ENCODE measurements around the gene MYBPC2. TPM values are rescaled to one million over a fixed set of nuclear protein-coding genes. Genes with fewer than 3 reads are reported as not detected.

The MYBPC2 gene
- total RNA-seq, 2 donors from 2014 or later = 0.07 to 0.08 TPM

GRCh38 chr19:50489461-50490011 is 56.8 kb downstream of the MYBPC2 start:
- DNase-seq (no peak), ATAC-seq (no peak)
- no peaks in the 10 kb centered on the region for H3K9me3 ChIP-seq (ENCODE audit: control insufficient read depth, low read length, poor library complexity, severe bottlenecking)
- H3K4me3 Mint-ChIP-seq = peak overlapping the region; percentile 71
- peaks cover 42% of the 10 kb centered on the region for H3K4me1 Mint-ChIP-seq
- H3K36me3 Mint-ChIP-seq (ENCODE audit: low read depth) = peaks cover 15% of the 10 kb centered on the region
- no peaks in the 10 kb centered on the region for H3K27me3 Mint-ChIP-seq
- no peak overlapping the region for H3K27ac Mint-ChIP-seq

- H3K9me3 ChIP-seq (ENCODE audit: control insufficient read depth, low read length, poor library complexity, severe bottlenecking) = no peaks in the 10 kb centered on the region
- Mint-ChIP-seq H3K27me3 (no peaks in the 10 kb centered on the region), H3K36me3 (ENCODE audit: low read depth) (peaks cover 19% of the 10 kb centered on the region), H3K4me1 (peaks cover 46% of the 10 kb centered on the region), H3K27ac (peak overlapping the region; percentile 87), H3K4me3 (peak overlapping the region; percentile 45)
- DNase-seq (no peak), ATAC-seq (no peak)
These were observed 57.7 kb downstream of the MYBPC2 start for GRCh38 chr19:50490411-50490811.

- DNase-seq (no peak), ATAC-seq (no peak)
- peak overlapping the region; percentile 76 for H3K4me3 Mint-ChIP-seq
- H3K4me1 Mint-ChIP-seq = peaks cover 45% of the 10 kb centered on the region
- H3K36me3 Mint-ChIP-seq (ENCODE audit: low read depth) = peaks cover 18% of the 10 kb centered on the region
- peak overlapping the region; percentile 87 for H3K27ac Mint-ChIP-seq
- H3K9me3 ChIP-seq (ENCODE audit: control insufficient read depth, low read length, poor library complexity, severe bottlenecking) = no peaks in the 10 kb centered on the region
- H3K27me3 Mint-ChIP-seq = no peaks in the 10 kb centered on the region
These were observed 58.3 kb downstream of the MYBPC2 start for GRCh38 chr19:50490991-50491472.

GRCh38 chr19:50492303-50493052 is 59.8 kb downstream of the MYBPC2 start:
- Mint-ChIP-seq H3K27me3 (no peaks in the 10 kb centered on the region), H3K36me3 (ENCODE audit: low read depth) (peaks cover 18% of the 10 kb centered on the region), H3K4me1 (peaks cover 42% of the 10 kb centered on the region), H3K4me3 (peak overlapping the region; percentile 76), H3K27ac (peak overlapping the region; percentile 87)
- DNase-seq = no peak
- ATAC-seq = peak; percentile 87
- H3K9me3 ChIP-seq (ENCODE audit: control insufficient read depth, low read length, poor library complexity, severe bottlenecking) = no peaks in the 10 kb centered on the region

- H3K9me3 ChIP-seq (ENCODE audit: control insufficient read depth, low read length, poor library complexity, severe bottlenecking) = no peaks in the 10 kb centered on the region
- Mint-ChIP-seq H3K36me3 (ENCODE audit: low read depth) (peaks cover 18% of the 10 kb centered on the region), H3K4me3 (no peak overlapping the region), H3K27me3 (no peaks in the 10 kb centered on the region), H3K27ac (peak overlapping the region; percentile 79), H3K4me1 (peaks cover 38% of the 10 kb centered on the region)
- ATAC-seq (no peak), DNase-seq (no peak)
These were observed 60.5 kb downstream of the MYBPC2 start for GRCh38 chr19:50493171-50493570.

GRCh38 chr19:50494186-50495019 is 61.7 kb downstream of the MYBPC2 start:
- H3K27ac Mint-ChIP-seq = peak overlapping the region; percentile 79
- no peak for DNase-seq
- H3K4me1 Mint-ChIP-seq = peaks cover 29% of the 10 kb centered on the region
- ATAC-seq = no peak
- H3K9me3 ChIP-seq (ENCODE audit: control insufficient read depth, low read length, poor library complexity, severe bottlenecking) = no peaks in the 10 kb centered on the region
- H3K27me3 Mint-ChIP-seq = no peaks in the 10 kb centered on the region
- H3K36me3 Mint-ChIP-seq (ENCODE audit: low read depth) = peaks cover 14% of the 10 kb centered on the region
- no peak overlapping the region for H3K4me3 Mint-ChIP-seq

GRCh38 chr19:50495020-50495531 is 62.4 kb downstream of the MYBPC2 start:
- Mint-ChIP-seq H3K27me3 (no peaks in the 10 kb centered on the region), H3K4me1 (peaks cover 25% of the 10 kb centered on the region), H3K4me3 (no peak overlapping the region), H3K27ac (peak overlapping the region; percentile 79), H3K36me3 (ENCODE audit: low read depth) (peaks cover 10% of the 10 kb centered on the region)
- no peaks in the 10 kb centered on the region for H3K9me3 ChIP-seq (ENCODE audit: control insufficient read depth, low read length, poor library complexity, severe bottlenecking)
- ATAC-seq = no peak
- DNase-seq = no peak

- peak overlapping the region; percentile 79 for H3K27ac Mint-ChIP-seq
- ATAC-seq (no peak), DNase-seq (no peak)
- peaks cover 19% of the 10 kb centered on the region for H3K4me1 Mint-ChIP-seq
- H3K36me3 Mint-ChIP-seq (ENCODE audit: low read depth) = peaks cover 8% of the 10 kb centered on the region
- no peaks in the 10 kb centered on the region for H3K27me3 Mint-ChIP-seq
- H3K4me3 Mint-ChIP-seq = no peak overlapping the region
- no peaks in the 10 kb centered on the region for H3K9me3 ChIP-seq (ENCODE audit: control insufficient read depth, low read length, poor library complexity, severe bottlenecking)
These were observed 63.7 kb downstream of the MYBPC2 start for GRCh38 chr19:50496189-50497021.

GRCh38 chr19:50497022-50497405 is 64.3 kb downstream of the MYBPC2 start:
- H3K4me3 Mint-ChIP-seq = no peak overlapping the region
- H3K27me3 Mint-ChIP-seq = no peaks in the 10 kb centered on the region
- H3K27ac Mint-ChIP-seq = no peak overlapping the region
- H3K4me1 Mint-ChIP-seq = peaks cover 13% of the 10 kb centered on the region
- no peaks in the 10 kb centered on the region for H3K9me3 ChIP-seq (ENCODE audit: control insufficient read depth, low read length, poor library complexity, severe bottlenecking)
- peaks cover 8% of the 10 kb centered on the region for H3K36me3 Mint-ChIP-seq (ENCODE audit: low read depth)
- DNase-seq (no peak), ATAC-seq (no peak)

- peaks cover 9% of the 10 kb centered on the region for H3K4me1 Mint-ChIP-seq
- DNase-seq (no peak), ATAC-seq (no peak)
- peaks cover 8% of the 10 kb centered on the region for H3K36me3 Mint-ChIP-seq (ENCODE audit: low read depth)
- no peaks in the 10 kb centered on the region for H3K27me3 Mint-ChIP-seq
- no peak overlapping the region for H3K4me3 Mint-ChIP-seq
- H3K9me3 ChIP-seq (ENCODE audit: control insufficient read depth, low read length, poor library complexity, severe bottlenecking) = no peaks in the 10 kb centered on the region
- no peak overlapping the region for H3K27ac Mint-ChIP-seq
These were observed 65.7 kb downstream of the MYBPC2 start for GRCh38 chr19:50498219-50499056.

- H3K4me3 Mint-ChIP-seq = no peak overlapping the region
- DNase-seq (no peak), ATAC-seq (no peak)
- no peak overlapping the region for H3K27ac Mint-ChIP-seq
- H3K4me1 Mint-ChIP-seq = peaks cover 2% of the 10 kb centered on the region
- no peaks in the 10 kb centered on the region for H3K27me3 Mint-ChIP-seq
- peaks cover 1% of the 10 kb centered on the region for H3K36me3 Mint-ChIP-seq (ENCODE audit: low read depth)
- H3K9me3 ChIP-seq (ENCODE audit: control insufficient read depth, low read length, poor library complexity, severe bottlenecking) = no peaks in the 10 kb centered on the region
These were observed 67.5 kb downstream of the MYBPC2 start for GRCh38 chr19:50500060-50500752.

Data from T-helper 17 cell (primary cell).